GM23338 (cell line): ENCODE results near the gene SLC16A9. TPM values are rescaled to one million over a fixed set of nuclear protein-coding genes. Genes with fewer than 3 reads are reported as not detected.

Experiments
- ATAC-seq: fragments of 200-7000 bp; cut with Tn5 transposase; 3 replicates; pipeline ENCODE4 v1.9.1; 2020
- DNase-seq: peaks from one replicate; pipeline ENCODE4 v3.0.0-alpha.2; 2015; ENCODE audit warnings: low spot score
- H2AFZ ChIP-seq: fragments of 200-600 bp; sonication (generic); 2 replicates; pipeline ENCODE4 v1.8.0; 2016; ENCODE audit warnings: antibody characterized with exemption, mild to moderate bottlenecking, moderate library complexity
- H3F3A ChIP-seq: fragments of 200-600 bp; sonication (generic); replicated peaks from 2 replicates; pipeline ENCODE4 v1.8.0; 2017; ENCODE audit warnings: antibody characterized with exemption, mixed run types, low read depth
- H3K27ac ChIP-seq: fragments of 200-600 bp; sonication (generic); 2 replicates; pipeline ENCODE4 v1.6.1; 2016; ENCODE audit warnings: low read depth
- H3K27me3 ChIP-seq: fragments of 200-600 bp; sonication (generic); 2 replicates; pipeline ENCODE4 v1.8.0; 2016; ENCODE audit warnings: mild to moderate bottlenecking, mixed run types, moderate library complexity; ENCODE audit not compliant: insufficient read depth
- H3K36me3 ChIP-seq: fragments of 200-600 bp; sonication (generic); 2 replicates; pipeline ENCODE4 v1.8.0; 2016; ENCODE audit warnings: mild to moderate bottlenecking; ENCODE audit not compliant: insufficient read depth
- H3K4me1 ChIP-seq: fragments of 200-600 bp; sonication (generic); 2 replicates; pipeline ENCODE4 v1.8.0; 2016; ENCODE audit warnings: mild to moderate bottlenecking, moderate library complexity; ENCODE audit not compliant: insufficient read depth
- H3K4me2 ChIP-seq: fragments of 200-600 bp; sonication (generic); 2 replicates; pipeline ENCODE4 v1.7.1; 2017; ENCODE audit warnings: mixed run types
- H3K4me3 ChIP-seq: fragments of 200-600 bp; sonication (generic); 2 replicates; pipeline ENCODE4 v1.6.1; 2016; ENCODE audit warnings: mixed run types
- H3K79me2 ChIP-seq: fragments of 200-600 bp; sonication (generic); replicated peaks from 2 replicates; pipeline ENCODE4 v1.8.0; 2017; ENCODE audit warnings: mild to moderate bottlenecking; ENCODE audit not compliant: insufficient read depth
- H3K9me2 ChIP-seq: fragments of 200-600 bp; sonication (generic); 2 replicates; pipeline ENCODE4 v1.8.0; 2017; ENCODE audit not compliant: insufficient read depth
- H4K20me1 ChIP-seq: fragments of 200-600 bp; sonication (generic); replicated peaks from 2 replicates; pipeline ENCODE4 v1.8.0; 2017; ENCODE audit warnings: mild to moderate bottlenecking; ENCODE audit not compliant: insufficient read depth
- H3K27ac Mint-ChIP-seq: 2 replicates; pipeline ENCODE4 v1.8.0; 2020; ENCODE audit warnings: inconsistent platforms, mild to moderate bottlenecking, moderate library complexity, mixed read lengths
- H3K27me3 Mint-ChIP-seq: 3 replicates; pipeline ENCODE4 v1.8.0; 2022; ENCODE audit warnings: low read depth, mild to moderate bottlenecking, moderate library complexity, mixed read lengths, inconsistent platforms; ENCODE audit not compliant: insufficient read depth, poor library complexity
- H3K36me3 Mint-ChIP-seq: 3 replicates; pipeline ENCODE4 v1.8.0; 2021; ENCODE audit warnings: low read depth, mild to moderate bottlenecking, inconsistent platforms, moderate library complexity, mixed read lengths
- H3K4me1 Mint-ChIP-seq: 3 replicates; pipeline ENCODE4 v1.8.0; 2020; ENCODE audit warnings: mild to moderate bottlenecking, inconsistent platforms, mixed read lengths
- H3K4me3 Mint-ChIP-seq: 3 replicates; pipeline ENCODE4 v1.8.0; 2021; ENCODE audit warnings: moderate library complexity, mild to moderate bottlenecking, inconsistent platforms, mixed read lengths
- H3K9me3 Mint-ChIP-seq: 3 replicates; pipeline ENCODE4 v1.8.0; 2020; ENCODE audit warnings: moderate library complexity, mild to moderate bottlenecking, inconsistent platforms, mixed read lengths
- CREB1 ChIP-seq: fragments of 250-450 bp; sonication (Bioruptor Pico); IDR thresholded peaks from 2 replicates; pipeline ENCODE4 v1.5.0; 2020; ENCODE audit warnings: low read depth, mild to moderate bottlenecking, moderate library complexity
- CTCF ChIP-seq, 2 experiments: fragments of 200-600 bp in 1 of 2; sonication (generic) in 1 of 2; conservative IDR thresholded peaks; 2 replicates each; pipeline versions ENCODE4 v1.5.1 to v1.6.1; 2016 to 2017; ENCODE audit warnings: antibody characterized with exemption in 2 of 2, low read depth in 2 of 2, mild to moderate bottlenecking in 2 of 2, moderate library complexity in 1 of 2
- ETS1 ChIP-seq: IDR thresholded peaks from 2 replicates; pipeline ENCODE4 v1.6.1; 2016; ENCODE audit warnings: antibody characterized with exemption
- EZH2 ChIP-seq: fragments of 200-600 bp; sonication (generic); IDR thresholded peaks from one replicate; pipeline ENCODE4 v1.8.0; 2017; ENCODE audit warnings: antibody characterized with exemption, mild to moderate bottlenecking, low read depth; ENCODE audit not compliant: unreplicated experiment
- EZH2phosphoT487 ChIP-seq: fragments of 200-600 bp; sonication (generic); IDR thresholded peaks from one replicate; pipeline ENCODE4 v1.8.1; 2018; ENCODE audit warnings: antibody characterized with exemption; ENCODE audit not compliant: unreplicated experiment
- JUNB ChIP-seq: IDR thresholded peaks from one replicate; pipeline ENCODE4 v1.6.1; 2016; ENCODE audit warnings: antibody characterized with exemption; ENCODE audit not compliant: unreplicated experiment
- NANOG ChIP-seq: IDR thresholded peaks from 2 replicates; pipeline ENCODE4 v1.6.1; 2016; ENCODE audit warnings: antibody characterized with exemption, borderline replicate concordance
- POLR2AphosphoS5 ChIP-seq: IDR thresholded peaks from 2 replicates; pipeline ENCODE4 v1.6.1; 2016; ENCODE audit warnings: antibody characterized with exemption, low read depth
- REST ChIP-seq: IDR thresholded peaks from one replicate; pipeline ENCODE4 v1.6.1; 2018; ENCODE audit warnings: antibody characterized with exemption; ENCODE audit not compliant: unreplicated experiment
- STAT1 ChIP-seq: IDR thresholded peaks from one replicate; pipeline ENCODE4 v1.6.1; 2016; ENCODE audit warnings: antibody characterized with exemption; ENCODE audit not compliant: unreplicated experiment
- ZNF114 ChIP-seq: fragments of 250-450 bp; sonication (Bioruptor Pico); IDR thresholded peaks from 2 replicates; pipeline ENCODE4 v1.5.0; 2020; ENCODE audit warnings: mild to moderate bottlenecking, moderate library complexity
- ZNF331 ChIP-seq: fragments of 250-450 bp; sonication (Bioruptor Pico); IDR thresholded peaks from 2 replicates; pipeline ENCODE4 v1.5.0; 2020; ENCODE audit warnings: low read depth, mild to moderate bottlenecking, moderate library complexity
- ZNF462 ChIP-seq: fragments of 250-450 bp; sonication (Bioruptor Pico); IDR thresholded peaks from 2 replicates; pipeline ENCODE4 v1.5.0; 2020; ENCODE audit warnings: mild to moderate bottlenecking, moderate library complexity
- polyA plus RNA-seq: library from polyadenylated mRNA; unstranded; fragments of >200 nt; fragmentation: Nextera tagmentation; extraction: Ambion mirVana; gene quantifications from 2 replicates; pipeline ENCODE4 v1.2.1, GENCODE V29; 2016
- total RNA-seq: library from RNA; depleted of rRNA; stranded (reverse); fragments of >200 nt; shearing (Covaris generic); gene quantifications from 2 replicates; pipeline ENCODE4 v1.2.3, GENCODE V29; 2014

The SLC16A9 gene
- total and polyA plus RNA-seq, 2 experiments from 2014 or later = 6.5 to 11.4 TPM

- TF ChIP-seq ZNF462 (CRISPR knock-in tag) (no peak), STAT1 (no peak)
Observed at GRCh38 chr10:59680199-59680598, 29.5 kb downstream of the SLC16A9 start (continued).

GRCh38 chr10:59678884-59679301 lies 30.8 kb downstream of the SLC16A9 start:
- Histone ChIP-seq H3F3A (no peaks in the 10 kb centered on the region), H3K9me2 (no peaks in the 10 kb centered on the region), H4K20me1 (no peaks in the 10 kb centered on the region), H3K36me3 (no peaks in the 10 kb centered on the region), H2AFZ (no peak overlapping the region), H3K27ac (no peak overlapping the region), H3K27me3 (no peaks in the 10 kb centered on the region), H3K79me2 (no peaks in the 10 kb centered on the region), H3K4me1 (peaks cover 3% of the 10 kb centered on the region; the same call in 1 of the 2 replicates), H3K4me2 (no peak overlapping the region), H3K4me3 (no peak overlapping the region)
- Mint-ChIP-seq H3K27ac (peak overlapping the region; percentile 34; the same call in 1 of the 2 replicates), H3K4me3 (no peak overlapping the region), H3K9me3 (no peaks in the 10 kb centered on the region), H3K27me3 (no peaks in the 10 kb centered on the region), H3K4me1 (peaks cover 14% of the 10 kb centered on the region), H3K36me3 (peaks cover 12% of the 10 kb centered on the region; the same call in 2 of the 3 replicates)
- ATAC-seq (no peak), DNase-seq (no peak)
- TF ChIP-seq EZH2 (no peak), ZNF331 (CRISPR knock-in tag) (no peak), ETS1 (no peak), STAT1 (no peak), NANOG (no peak), ZNF114 (no peak), JUNB (no peak), EZH2phosphoT487 (no peak), CTCF (conservative IDR thresholded peaks at IDR 0.05; ENCODE audit: low read depth in 2 of 2) (no peak), REST (no peak), POLR2AphosphoS5 (no peak), CREB1 (no peak)
